Esophagus muscularis mucosa (tissue), 4 donors: ENCODE measurements around the gene MAP7.

Experiments
- CTCF ChIP-seq, 3 experiments: fragments of 200-600 bp in 2 of 3; fragments of 450-650 bp in 1 of 3; sonication (generic) in 2 of 3; IDR thresholded peaks; one replicate each; pipeline ENCODE4 v1.5.1; 2017 to 2019; ENCODE audit warnings: antibody characterized with exemption in 3 of 3, mild to moderate bottlenecking in 2 of 3, moderate library complexity in 1 of 3
- EP300 ChIP-seq: sonication (generic); formaldehyde crosslinking; IDR thresholded peaks from one replicate; pipeline ENCODE4 v1.6.1; 2017; ENCODE audit warnings: antibody characterized with exemption
- POLR2A ChIP-seq: fragments of 450-650 bp; IDR thresholded peaks from one replicate; pipeline ENCODE4 v1.6.1; 2017; ENCODE audit warnings: antibody characterized with exemption, moderate library complexity, mild to moderate bottlenecking, low read depth

GRCh38 chr6:136343700-136344099 lies 206.5 kb downstream of the MAP7 start:
- TF ChIP-seq CTCF (IDR thresholded peaks at IDR 0.05): no peak
- no peak for TF ChIP-seq POLR2A
- TF ChIP-seq EP300: no peak
